GM12878 (cell line): Measurements from ENCODE around the gene PDE7B. TPM values are rescaled to one million over a fixed set of nuclear protein-coding genes. Genes with fewer than 3 reads are reported as not detected.

ENCODE experiments used
- ATAC-seq: fragments of 200-7000 bp; cut with Tn5 transposase; 3 replicates; pipeline ENCODE4 v1.9.1; 2020; ENCODE audit warnings: mild to moderate bottlenecking, moderate library complexity
- BruUV-seq: library from RNA; stranded (reverse); fragments of 400-500 nt; replicated peaks from 2 replicates; lab custom pipeline; 2021; lab: Mats Ljungman, UMichigan
- CTCF ChIA-PET: fragments of 300-600 bp; sonication (Branson Sonifier 250); formaldehyde crosslinking; extraction: SDS; loops from one replicate; lab custom pipeline; 2021; ENCODE audit warnings: inconsistent platforms; lab: Yijun Ruan, JAX
- POLR2A ChIA-PET: fragments of 350-600 bp; formaldehyde crosslinking; extraction: SDS; loops from one replicate; lab custom pipeline; 2021; ENCODE audit warnings: inconsistent platforms; lab: Charles Lee
- RAD21 ChIA-PET: fragments of 300-600 bp; sonication (Branson Sonifier 250); formaldehyde crosslinking; loops from one replicate; lab custom pipeline; 2023; ENCODE audit warnings: antibody characterized with exemption; ENCODE audit not compliant: unreplicated experiment; lab: Charles Lee
- SMC1A ChIA-PET: fragments of 300-600 bp; sonication (Branson Sonifier 250); formaldehyde crosslinking; loops from one replicate; lab custom pipeline; 2023; ENCODE audit not compliant: unreplicated experiment, uncharacterized antibody; lab: Charles Lee
- DNase-seq: peaks from one replicate; pipeline ENCODE4 v3.0.0-alpha.2; 2011; ENCODE audit warnings: low read depth, low spot score
- FAIRE-seq: peaks from 3 replicates; lab custom pipeline; 2011; peaks lifted over from hg19 to GRCh38; lab: Jason Lieb, UNC
- H2AFZ ChIP-seq: 2 replicates; pipeline ENCODE4 v1.6.0; 2011; ENCODE audit warnings: low read depth, low read length, control low read depth; ENCODE audit not compliant: control insufficient read depth
- H3K27ac ChIP-seq: 2 replicates; pipeline ENCODE4 v1.5.1; 2011; ENCODE audit warnings: control low read depth; ENCODE audit not compliant: control insufficient read depth, insufficient read depth
- H3K27me3 ChIP-seq, 2 experiments: replicated peaks in 1 of 2; 2 replicates each; pipeline versions ENCODE4 v1.6.0 to v1.6.1; 2011; ENCODE audit warnings: low read length in 1 of 2; ENCODE audit not compliant: control insufficient read depth in 2 of 2, insufficient read depth in 2 of 2
- H3K36me3 ChIP-seq, 2 experiments: 2 replicates each; pipeline ENCODE4 v1.5.1; 2011; ENCODE audit warnings: low read length in 1 of 2; ENCODE audit not compliant: control insufficient read depth in 2 of 2, insufficient read depth in 2 of 2
- H3K4me1 ChIP-seq: 2 replicates; pipeline ENCODE4 v1.6.1; 2011; ENCODE audit warnings: mild to moderate bottlenecking, low read length, moderate library complexity, mixed read lengths; ENCODE audit not compliant: control insufficient read depth, insufficient read depth
- H3K4me2 ChIP-seq: 2 replicates; pipeline ENCODE4 v1.6.0; 2011; ENCODE audit warnings: control low read depth; ENCODE audit not compliant: control insufficient read depth, insufficient read depth
- H3K4me3 ChIP-seq: fragments of 200-600 bp; sonication (generic); 2 replicates; pipeline ENCODE4 v1.5.1; 2016
- H3K79me2 ChIP-seq: 2 replicates; pipeline ENCODE4 v1.6.0; 2011; ENCODE audit warnings: low read length; ENCODE audit not compliant: control insufficient read depth, insufficient read depth
- H3K9ac ChIP-seq: 2 replicates; pipeline ENCODE4 v1.8.0; 2011; ENCODE audit warnings: low read length, control low read depth, mixed read lengths; ENCODE audit not compliant: control insufficient read depth, insufficient read depth
- H3K9me3 ChIP-seq: replicated peaks from 3 replicates; pipeline ENCODE4 v1.5.1; 2011; ENCODE audit warnings: mild to moderate bottlenecking, low read length; ENCODE audit not compliant: control insufficient read depth, insufficient read depth
- H4K20me1 ChIP-seq: 2 replicates; pipeline ENCODE4 v1.6.0; 2011; ENCODE audit not compliant: control insufficient read depth, insufficient read depth
- ATF3 ChIP-seq: IDR thresholded peaks from 2 replicates; pipeline ENCODE4 v1.6.1; 2011; ENCODE audit warnings: low read depth, mild to moderate bottlenecking, low read length, moderate library complexity, borderline replicate concordance; ENCODE audit errors: extremely low read depth
- BACH1 ChIP-seq: fragments of 450-650 bp; IDR thresholded peaks from 2 replicates; pipeline ENCODE4 v1.6.1; 2017; ENCODE audit warnings: mild to moderate bottlenecking, borderline replicate concordance
- BCL11A ChIP-seq: IDR thresholded peaks from 2 replicates; pipeline ENCODE4 v1.6.1; 2011; ENCODE audit warnings: low read depth, low read length
- CUX1 ChIP-seq: IDR thresholded peaks from 2 replicates; pipeline ENCODE4 v1.6.1; 2012; ENCODE audit warnings: improper control_type of control experiment, low read depth, low read length; ENCODE audit not compliant: insufficient replicate concordance
- DPF2 ChIP-seq: fragments of 450-650 bp; IDR thresholded peaks from 2 replicates; pipeline ENCODE4 v1.6.1; 2017; ENCODE audit warnings: mild to moderate bottlenecking
- EGR1 ChIP-seq, 2 experiments: IDR thresholded peaks; 1 replicate in 1 of 2; 2 replicates in 1 of 2; pipeline ENCODE4 v1.6.1; 2011 to 2012; ENCODE audit warnings: low read depth in 2 of 2, low read length in 2 of 2, borderline replicate concordance in 1 of 2, mild to moderate bottlenecking in 1 of 2, moderate library complexity in 1 of 2
- ELK1 ChIP-seq: IDR thresholded peaks from 2 replicates; pipeline ENCODE4 v1.6.1; 2012; ENCODE audit warnings: low read depth, low read length, improper control_type of control experiment
- NFXL1 ChIP-seq: fragments of 450-650 bp; IDR thresholded peaks from 2 replicates; pipeline ENCODE4 v1.6.1; 2017; ENCODE audit warnings: antibody characterized with exemption, mild to moderate bottlenecking, borderline replicate concordance
- POLR2A ChIP-seq: IDR thresholded peaks from 2 replicates; pipeline ENCODE4 v1.6.1; 2011; ENCODE audit warnings: low read depth, mild to moderate bottlenecking, low read length
- SKIL ChIP-seq: fragments of 450-650 bp; IDR thresholded peaks from 2 replicates; pipeline ENCODE4 v1.6.1; 2017; ENCODE audit warnings: mild to moderate bottlenecking, low read depth, inconsistent platforms; ENCODE audit not compliant: poor library complexity, severe bottlenecking
- SMAD1 ChIP-seq: fragments of 450-650 bp; IDR thresholded peaks from 2 replicates; pipeline ENCODE4 v1.6.1; 2018; ENCODE audit warnings: mild to moderate bottlenecking, low read depth; ENCODE audit not compliant: partially characterized antibody
- STAT1 ChIP-seq: fragments of 450-650 bp; conservative IDR thresholded peaks from 2 replicates; pipeline ENCODE4 v1.6.1; 2014; ENCODE audit warnings: antibody characterized with exemption, mild to moderate bottlenecking
- SUZ12 ChIP-seq: fragments of 200-600 bp; sonication (generic); IDR thresholded peaks from one replicate; pipeline ENCODE4 v1.6.1; 2018; ENCODE audit warnings: antibody characterized with exemption, mild to moderate bottlenecking; ENCODE audit not compliant: unreplicated experiment
- TARDBP ChIP-seq: IDR thresholded peaks from 2 replicates; pipeline ENCODE4 v1.6.1; 2016; ENCODE audit warnings: borderline replicate concordance
- TBL1XR1 ChIP-seq: IDR thresholded peaks from 2 replicates; pipeline ENCODE4 v1.6.1; 2012; ENCODE audit warnings: low read depth, low read length, improper control_type of control experiment
- WGBS: methylation state at CpG from one replicate; pipeline ENCODE4 v1.1.6; 2016; ENCODE audit warnings: low lambda C conversion rate; ENCODE audit not compliant: insufficient replicate concordance, insufficient coverage; ENCODE audit errors: missing lambda C conversion rate; 5-methylcytosine and 5-hydroxymethylcytosine counted together
- in situ Hi-C: fragments of 300-500 bp; cut with MboI; formaldehyde crosslinking; loops from 9 replicates; pipeline ENCODE4 v1.14.3; 2018; ENCODE audit warnings: mixed read lengths
- intact Hi-C: fragments of 100-400 bp; cut with micrococcal nuclease; formaldehyde crosslinking; loops from one replicate; pipeline ENCODE4 v1.14.2; 2022; ENCODE audit not compliant: unreplicated experiment
- polyA plus RNA-seq, 11 experiments: library from polyadenylated mRNA; depleted of rRNA in 4 of 11; unstranded in 6 of 11; stranded (reverse) in 5 of 11; fragments of >200 nt; fragmentation: Nextera tagmentation in 4 of 11; fragmentation: Illumina TruSeq in 1 of 11; extraction: Ambion mirVana in 4 of 11; extraction: Trizol in 1 of 11; gene quantifications; 1 replicate in 1 of 11; 2 replicates in 10 of 11; pipeline versions ENCODE4 v1.2.1 to v1.2.3, GENCODE V29; 2011 to 2016; ENCODE audit warnings: inconsistent platforms in 2 of 11, missing spikeins in 2 of 11, low read depth in 1 of 11
- total RNA-seq, 4 experiments: library from RNA; depleted of rRNA in 3 of 4; stranded (reverse); fragments of >200 nt in 3 of 4; fragmentation: Illumina TruSeq in 1 of 4; extraction: Trizol in 1 of 4; gene quantifications; 2 replicates each; pipeline versions ENCODE4 v1.2.1 to v1.2.3, GENCODE V29; 2013 to 2021

PDE7B gene
- total and polyA plus RNA-seq, 10 of the 15 experiments (the other 5 are each of a cell fraction or from before 2014, with no cell fraction given), result not detected

GRCh38 chr6:136181861-136182260 lies 330.4 kb downstream of the PDE7B start:
- TF ChIP-seq TBL1XR1 (no peak), ELK1 (no peak), BACH1 (no peak), SMAD1 (no peak), BCL11A (no peak), SKIL (no peak), DPF2 (no peak), EGR1 (IDR thresholded peaks at IDR 0.05; ENCODE audit: borderline replicate concordance in 1 of 2, low read depth in 2 of 2, low read length in 2 of 2) (no peak), NFXL1 (no peak), SUZ12 (no peak), TARDBP (no peak), STAT1 (no peak), ATF3 (no peak), CUX1 (no peak), POLR2A (no peak)
- CTCF ChIA-PET, result no interaction called here
- no peak overlapping the region for H2AFZ ChIP-seq

More at GRCh38 chr6:136181861-136182260, 330.4 kb downstream of the PDE7B start:
- no peaks in the 10 kb centered on the region for H3K36me3 ChIP-seq
- H3K9me3 ChIP-seq, result no peaks in the 10 kb centered on the region
- in situ Hi-C loops, result no loop called here
- intact Hi-C loops, result no loop called here
- H3K4me3 ChIP-seq, result no peak overlapping the region
- 38% methylated on average over 1 of the region's 1 CpG for WGBS
- ChIA-PET SMC1A (no interaction called here), POLR2A (no interaction called here), RAD21 (no interaction called here)
- no peaks in the 10 kb centered on the region for H3K79me2 ChIP-seq
- H3K27ac ChIP-seq, result no peak overlapping the region
- no peak for FAIRE-seq
- BruUV-seq, result no TSS peak
- H3K27me3 ChIP-seq, result no peaks in the 10 kb centered on the region; a peak in 1 of 4 replicates
- no peaks in the 10 kb centered on the region for H3K4me1 ChIP-seq
- no peaks in the 10 kb centered on the region for H4K20me1 ChIP-seq
- DNase-seq, result no peak
- no peak for ATAC-seq
- H3K9ac ChIP-seq, result no peak overlapping the region
- H3K4me2 ChIP-seq, result no peak overlapping the region
